ENCODE results near the gene SMIM27. TPM values are rescaled to one million over a fixed set of nuclear protein-coding genes. Genes with fewer than 3 reads are reported as not detected.

The SMIM27 gene, protein sequence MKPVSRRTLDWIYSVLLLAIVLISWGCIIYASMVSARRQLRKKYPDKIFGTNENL
- 2.8 and 9.4 TPM in 2 replicates for total RNA-seq

DNA sequence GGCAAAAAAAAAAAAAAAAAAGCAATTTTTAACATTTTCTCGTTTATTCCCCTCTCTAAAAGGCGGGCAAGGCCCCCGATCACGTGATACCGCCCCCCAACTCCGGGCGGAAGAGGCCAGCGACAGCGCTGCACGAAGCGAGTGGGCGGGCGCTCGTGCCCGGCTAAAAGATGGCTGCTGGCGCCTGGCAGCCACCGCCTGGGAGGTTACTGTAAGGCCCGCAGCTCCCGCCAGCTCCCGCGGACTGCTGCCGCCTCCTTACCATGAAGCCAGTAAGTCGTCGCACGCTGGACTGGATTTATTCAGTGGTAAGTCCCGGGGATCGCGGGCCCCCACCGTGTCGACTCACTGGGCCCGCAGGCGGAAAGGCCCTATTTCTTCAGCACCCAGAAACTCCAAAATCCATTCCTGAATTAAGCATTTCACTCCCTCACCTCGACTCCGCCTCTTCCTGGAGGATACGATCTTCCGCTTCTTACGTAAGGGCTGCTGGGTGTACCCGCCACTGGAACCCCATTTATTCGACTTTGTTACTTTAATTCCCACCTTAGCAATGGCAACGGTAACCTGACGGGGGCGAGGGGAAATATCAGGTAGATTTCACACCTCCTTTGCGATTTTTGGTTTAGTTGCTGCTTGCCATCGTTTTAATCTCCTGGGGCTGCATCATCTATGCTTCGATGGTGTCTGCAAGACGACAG, at the start of gene SMIM27, which contains the start of gene TOPORS:
SMIM27 (plus strand) TSS at position 156 of the 701 bp plus-strand sequence; CDS start at position 264, 108 bp downstream.
TOPORS (minus strand) TSS at position 415 of the 701 bp plus-strand sequence; CDS start at position 265, 150 bp downstream.

DNA sequence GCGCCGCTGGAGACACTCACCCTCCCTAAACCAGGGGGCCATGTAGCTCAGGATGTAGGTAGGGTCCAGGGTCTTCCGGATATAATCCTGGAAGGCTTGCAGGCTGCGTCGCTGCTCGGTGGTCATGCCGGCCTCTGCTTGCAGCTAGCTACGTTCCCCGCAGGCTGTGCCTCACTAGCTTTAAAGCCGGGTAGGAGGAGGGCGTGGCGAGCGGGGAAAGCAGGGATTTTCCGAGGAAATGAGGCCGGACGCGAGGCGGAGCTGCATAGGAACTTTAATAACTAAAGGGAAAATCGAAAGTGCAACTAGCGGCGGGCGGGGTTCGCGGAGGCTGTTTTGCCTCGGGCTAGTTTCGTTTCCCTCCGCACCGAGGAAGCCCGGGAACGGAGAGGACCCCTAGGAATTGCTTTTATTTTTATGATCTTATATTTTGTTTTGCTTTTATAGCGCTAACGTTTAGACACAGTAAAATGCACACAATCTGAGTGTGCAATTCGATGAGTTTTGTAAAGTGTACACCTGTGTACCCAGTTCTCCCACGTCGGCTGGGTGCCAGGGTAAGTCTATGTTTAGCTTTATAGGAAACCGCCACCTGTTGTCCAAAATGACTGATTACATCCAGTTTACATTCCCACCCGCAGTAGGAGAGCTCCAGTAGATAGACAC, 26.0 kb upstream of the SMIM27 start, which contains the start of gene RIGI:
RIGI (minus strand) TSS at position 156 of the 666 bp plus-strand sequence; CDS start at position 126, 30 bp downstream.

DNA sequence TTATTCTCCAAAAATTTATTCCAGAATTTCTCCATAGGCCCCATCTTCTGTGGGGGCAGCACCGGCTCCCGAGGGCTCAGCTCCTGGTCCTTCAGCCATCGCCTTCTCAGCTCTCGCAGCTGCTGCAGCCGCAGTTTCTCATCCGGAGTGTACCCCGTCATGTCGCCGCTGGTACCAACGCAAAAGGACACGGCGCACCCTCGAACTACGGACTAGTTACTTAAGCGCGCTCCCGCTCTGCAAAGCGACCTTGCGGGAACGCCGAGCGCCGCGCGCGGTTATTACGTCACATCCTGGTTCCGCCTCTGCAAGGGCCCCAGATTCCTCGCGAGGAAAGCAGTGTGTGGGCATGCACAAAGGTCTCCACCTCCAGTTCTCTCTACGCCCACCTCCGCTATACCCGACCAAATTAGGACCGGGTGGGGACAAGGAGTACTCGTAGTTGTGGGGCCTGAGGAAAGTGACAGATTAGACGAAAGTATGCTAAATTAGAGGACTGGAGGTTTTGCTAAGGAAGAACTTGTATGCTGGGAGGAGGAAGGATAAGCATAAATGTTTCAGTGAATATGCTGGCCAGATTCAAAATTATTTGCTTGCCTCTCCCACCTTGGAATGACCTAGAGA, 20.9 kb downstream of the SMIM27 start, which contains the start of gene NDUFB6:
NDUFB6 (minus strand) TSS at position 260 of the 624 bp plus-strand sequence; CDS start at position 161, 99 bp downstream.

Other genes starting within 250 kb of the SMIM27 start
- 30.2 and 32.9 TPM in 2 replicates for gene ACO1, start 167.7 kb upstream of the SMIM27 start, total RNA-seq
- gene RIGI, start 26.1 kb upstream of the SMIM27 start, total RNA-seq: 5.0 and 6.4 TPM in 2 replicates
- gene TOPORS, start 259 bp downstream of the SMIM27 start, total RNA-seq: 14.5 and 14.6 TPM in 2 replicates
- 70.0 and 94.7 TPM in 2 replicates for gene NDUFB6, start 20.8 kb downstream of the SMIM27 start, total RNA-seq
- not detected in 2 replicates for gene TAF1L, start 83.3 kb downstream of the SMIM27 start, total RNA-seq
- not detected in 2 replicates for gene TMEM215, start 231.2 kb downstream of the SMIM27 start, total RNA-seq